Suppressor macrophage treated with lipopolysaccharide for 4 hours (primary cell): ENCODE measurements around the gene CCNG2.
A peak's percentile ranks its signal among the peaks of the same experiment; 100 is the strongest.

Source experiments
- DNase-seq: peaks from one replicate; pipeline ENCODE4 v3.0.0-alpha.2; 2020

CCNG2 gene, protein sequence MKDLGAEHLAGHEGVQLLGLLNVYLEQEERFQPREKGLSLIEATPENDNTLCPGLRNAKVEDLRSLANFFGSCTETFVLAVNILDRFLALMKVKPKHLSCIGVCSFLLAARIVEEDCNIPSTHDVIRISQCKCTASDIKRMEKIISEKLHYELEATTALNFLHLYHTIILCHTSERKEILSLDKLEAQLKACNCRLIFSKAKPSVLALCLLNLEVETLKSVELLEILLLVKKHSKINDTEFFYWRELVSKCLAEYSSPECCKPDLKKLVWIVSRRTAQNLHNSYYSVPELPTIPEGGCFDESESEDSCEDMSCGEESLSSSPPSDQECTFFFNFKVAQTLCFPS

DNA sequence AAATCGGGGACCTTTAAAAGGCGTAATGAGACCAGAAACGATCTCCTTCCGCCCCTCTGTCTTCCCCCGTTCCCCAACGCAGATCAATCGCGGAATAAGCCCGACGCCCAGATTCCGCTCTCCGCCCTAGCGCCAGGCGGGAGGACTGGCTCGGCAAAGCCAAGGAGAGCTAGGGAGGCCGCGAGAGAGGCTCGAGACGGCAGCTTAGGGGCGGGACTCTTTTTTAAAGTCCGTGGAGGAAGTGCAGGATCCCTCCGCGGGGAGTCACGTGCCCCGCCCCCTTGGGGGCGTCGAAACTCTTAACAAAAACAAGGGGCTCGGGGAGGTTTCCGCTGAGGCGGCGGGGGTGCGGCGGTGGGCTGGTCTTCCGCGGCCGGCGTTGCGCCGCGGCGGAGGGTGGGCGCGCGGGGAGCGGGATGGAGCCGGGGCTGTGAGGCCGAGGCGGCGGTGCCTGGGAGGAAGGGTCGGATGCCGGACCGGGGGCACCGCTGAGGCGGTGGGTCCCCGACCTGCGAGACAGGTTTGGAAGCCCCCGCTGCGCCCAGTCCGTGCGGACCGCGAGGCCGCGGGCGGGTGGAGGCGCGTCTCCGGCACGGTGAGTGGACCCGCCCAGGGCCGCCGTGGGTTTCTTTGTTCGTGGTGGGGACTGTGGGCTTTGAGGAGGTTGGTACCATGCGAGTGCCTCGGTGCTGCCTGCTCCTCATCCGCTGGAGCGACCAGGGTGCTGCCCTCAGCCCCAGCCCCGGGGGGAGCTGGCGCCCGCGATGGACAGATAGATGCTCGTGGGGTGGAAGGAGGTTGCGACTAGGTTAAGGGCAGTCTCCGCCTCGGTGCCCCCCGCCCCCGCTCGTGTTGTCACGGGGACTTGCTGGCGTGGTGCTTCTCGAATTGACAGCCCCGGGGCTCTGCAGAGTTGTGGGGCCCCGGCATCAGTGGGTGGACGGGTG is at the start of gene CCNG2:
TSS of gene CCNG2 (plus strand) at position 296 of the 947 bp plus-strand sequence. CDS start 1,326 bp downstream, outside the sequence.
- peak; percentile 89 for DNase-seq

DNA sequence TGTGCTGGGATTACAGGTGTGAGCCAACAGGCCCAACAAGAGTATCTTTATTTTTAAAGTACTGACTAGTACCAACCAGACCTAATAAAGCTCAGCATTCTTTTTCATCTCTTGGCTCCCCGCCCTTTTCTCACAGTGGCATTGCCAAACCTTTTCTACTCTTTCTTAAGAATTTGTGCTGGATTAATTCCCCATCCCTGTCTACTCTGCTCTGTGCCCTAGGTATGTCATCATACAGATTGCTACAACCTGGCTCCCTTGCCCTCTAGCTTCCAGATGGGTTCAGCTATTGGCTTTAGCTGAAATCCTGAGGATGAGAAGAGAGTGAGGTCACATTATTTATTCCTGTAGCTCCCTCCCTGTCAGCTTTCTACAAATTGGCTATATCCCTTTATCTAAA is 46.3 kb upstream of the CCNG2 start:
- no peak for DNase-seq

DNA sequence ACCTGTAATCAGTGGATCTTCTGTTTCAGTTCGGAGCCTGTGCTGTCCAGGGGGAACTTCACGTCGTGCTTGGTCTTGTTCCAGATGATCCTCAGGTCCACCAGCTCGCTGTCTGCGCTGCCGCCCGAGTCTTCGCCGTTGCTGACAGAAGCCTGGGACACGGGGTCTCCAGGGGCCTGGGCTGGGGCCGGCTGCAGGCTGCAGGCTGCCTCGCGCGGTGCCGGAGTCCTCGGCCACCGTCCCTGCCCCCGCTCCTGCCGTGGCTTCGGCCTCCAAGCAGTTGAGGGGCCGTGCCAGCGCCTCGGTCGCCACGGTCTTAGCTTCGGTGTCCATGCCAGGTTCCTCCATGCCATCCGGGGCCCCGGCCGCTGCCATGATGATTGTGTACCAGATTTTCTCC is 43.9 kb upstream of the CCNG2 start:
- no peak for DNase-seq

DNA sequence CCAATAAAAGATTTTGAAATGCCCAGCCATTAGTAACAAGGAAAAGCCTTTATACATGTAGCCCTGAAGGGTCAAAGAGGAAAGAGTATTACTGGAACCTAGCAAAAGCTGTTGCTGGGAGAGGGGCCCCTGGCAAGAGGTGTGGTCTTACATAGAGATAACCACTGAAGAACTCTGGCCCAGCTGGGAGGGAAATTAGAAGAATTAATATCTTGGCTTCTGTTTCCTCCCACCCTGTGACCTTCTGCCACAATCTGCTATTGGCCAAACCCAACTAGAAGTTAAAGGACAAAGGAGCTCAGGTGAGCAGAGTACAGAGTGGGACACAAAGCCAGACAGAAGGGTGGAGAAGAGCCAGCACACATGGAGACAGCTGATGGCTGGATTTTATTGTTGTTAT is 39.3 kb upstream of the CCNG2 start:
- no peak for DNase-seq

DNA sequence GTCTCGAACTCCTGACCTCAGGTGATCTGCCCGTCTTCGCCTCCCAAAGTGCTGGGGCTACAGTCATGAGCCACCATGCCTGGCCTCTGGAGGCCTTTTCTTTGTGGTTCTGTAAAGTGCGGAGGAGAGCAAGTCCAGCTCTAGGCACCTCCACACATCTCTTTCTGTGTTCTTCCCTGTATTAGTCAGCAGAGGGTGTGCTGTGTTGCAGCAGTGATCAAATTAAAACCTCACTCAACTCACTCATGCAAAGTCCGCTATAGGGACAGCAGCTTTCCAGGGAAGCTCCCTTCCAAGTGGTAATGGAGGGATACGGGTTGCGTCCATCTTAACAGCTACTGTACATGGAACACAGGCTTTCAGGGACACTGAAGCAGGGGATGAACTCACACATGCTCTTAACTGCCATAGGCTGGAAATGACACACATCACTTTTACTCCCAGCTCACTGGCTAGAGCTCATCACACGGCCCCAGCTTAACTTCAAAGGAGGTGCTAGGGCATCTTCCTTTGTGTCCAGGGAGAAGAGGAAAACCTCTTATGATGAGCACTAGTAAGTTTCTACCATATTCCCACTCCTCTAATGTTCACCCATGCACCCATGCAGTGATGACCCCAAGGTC is 36.0 kb upstream of the CCNG2 start:
- DNase-seq: no peak

DNA sequence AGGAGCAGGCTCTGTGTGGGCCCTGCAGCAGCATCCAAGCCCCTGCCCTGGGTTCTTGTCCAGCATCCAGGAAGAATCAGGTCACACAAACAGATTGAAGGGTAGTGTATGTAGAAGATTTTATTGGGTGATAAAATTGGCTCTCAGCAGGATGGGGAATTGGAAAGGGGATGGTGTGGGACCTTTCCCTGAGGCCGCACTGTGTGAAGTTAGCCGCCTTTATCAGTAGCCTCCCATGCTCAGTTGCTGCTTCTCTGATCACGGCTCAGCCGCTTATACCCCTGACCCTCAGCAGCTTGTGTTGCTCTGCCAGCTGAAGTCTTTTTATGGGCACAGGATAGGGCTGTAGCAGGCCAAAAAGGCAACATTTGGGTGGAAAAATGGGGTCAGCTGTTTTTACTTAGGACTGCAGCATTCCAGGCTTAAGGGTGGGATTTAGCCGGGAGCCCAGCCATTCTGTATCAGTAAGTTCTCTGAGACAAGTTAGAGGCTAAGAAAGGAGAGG is 35.2 kb upstream of the CCNG2 start:
- DNase-seq: no peak

DNA sequence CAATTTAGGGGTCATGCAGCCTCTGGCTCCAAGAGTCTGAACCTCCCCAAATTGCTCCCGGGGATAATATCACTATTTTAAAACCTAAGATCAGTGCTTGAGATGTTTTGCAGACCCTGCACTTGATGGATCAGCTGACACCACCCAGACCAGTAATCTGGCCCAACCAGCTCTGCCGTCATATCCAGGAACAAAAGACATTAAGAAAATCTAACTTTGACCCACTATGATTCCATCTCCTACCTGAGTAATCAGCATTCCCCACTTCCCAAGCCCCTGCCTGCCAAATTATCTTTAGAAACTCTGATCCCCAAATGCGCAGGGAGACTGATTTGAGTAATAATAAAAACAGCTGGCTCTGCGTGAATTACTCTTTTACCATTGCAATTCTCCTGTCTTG is 34.4 kb upstream of the CCNG2 start:
- no peak for DNase-seq

DNA sequence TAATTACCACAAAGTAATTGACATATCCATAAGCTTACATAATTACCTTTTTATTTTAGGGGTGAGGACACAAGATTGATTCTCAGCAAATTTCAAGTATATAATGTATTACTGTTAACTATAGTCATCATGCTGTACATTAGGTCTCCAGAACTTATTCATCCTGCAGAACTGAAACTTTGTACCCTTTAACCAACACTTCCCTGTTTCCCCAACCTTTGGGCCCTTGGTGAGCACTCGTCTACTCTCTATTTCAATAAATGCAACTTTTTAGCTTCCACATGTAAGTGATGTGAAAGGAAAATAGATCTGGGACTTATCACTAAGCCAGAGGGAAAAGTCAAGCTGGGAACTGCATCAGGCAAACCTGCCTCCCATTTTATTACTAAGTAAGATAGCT is 33.6 kb upstream of the CCNG2 start:
- peak; percentile 66 for DNase-seq

DNA sequence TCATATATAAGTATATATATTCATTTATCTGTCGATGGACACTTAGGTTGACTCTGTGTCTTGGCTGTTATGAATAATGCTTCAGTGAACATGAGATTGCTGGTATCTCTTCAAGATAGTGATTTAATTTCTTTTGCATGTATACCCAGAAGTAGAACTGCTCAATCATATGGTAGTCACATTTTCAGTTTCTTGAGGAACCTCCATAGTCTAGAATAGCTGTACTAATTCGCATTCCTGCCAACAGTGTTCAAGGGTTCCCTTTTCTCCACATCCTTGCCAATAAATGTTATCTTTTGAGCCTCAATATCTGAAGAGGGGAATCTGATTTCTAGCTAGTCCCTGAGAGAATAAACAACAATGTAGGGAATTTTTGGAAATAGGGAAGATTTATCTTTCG is 32.4 kb upstream of the CCNG2 start:
- peak; percentile 51 for DNase-seq

DNA sequence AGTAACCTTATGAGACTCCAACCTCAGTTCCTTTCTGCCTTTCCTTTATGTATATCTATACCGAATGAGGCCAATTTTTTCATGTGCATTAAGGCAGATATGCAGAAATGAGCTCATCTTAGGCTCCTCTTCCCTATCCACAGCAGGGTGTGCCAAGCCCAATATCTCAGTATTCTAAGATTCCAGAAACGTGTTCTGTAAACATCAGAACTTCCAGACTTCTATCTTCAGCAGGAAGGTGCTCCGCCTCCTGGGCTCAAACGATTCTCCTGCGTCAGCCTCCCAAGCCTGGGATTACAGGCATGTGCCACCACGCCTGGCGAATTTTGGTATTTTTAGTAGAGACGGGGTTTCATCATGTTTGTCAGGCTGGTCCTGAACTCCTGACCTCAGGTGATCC is 31.0 kb upstream of the CCNG2 start:
- no peak for DNase-seq

DNA sequence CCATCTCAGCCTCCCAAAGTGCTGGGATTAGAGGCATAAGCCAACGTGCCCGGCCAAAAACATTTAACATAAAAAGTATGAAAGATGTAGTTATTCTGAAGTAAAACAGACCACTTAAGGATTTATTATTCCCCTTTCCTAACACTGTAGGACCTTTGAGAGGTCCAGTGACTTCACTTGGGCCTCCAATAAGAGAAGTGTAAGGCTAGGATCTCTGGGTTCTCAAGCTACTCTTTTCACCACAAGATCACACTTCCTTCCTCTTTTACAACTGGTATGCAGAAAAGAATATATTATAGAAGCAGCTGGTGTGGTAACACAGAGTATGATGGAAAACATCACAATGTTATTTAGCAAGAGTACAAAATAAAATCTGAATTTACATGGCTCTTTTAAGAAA is 30.2 kb upstream of the CCNG2 start:
- peak; percentile 84 for DNase-seq

DNA sequence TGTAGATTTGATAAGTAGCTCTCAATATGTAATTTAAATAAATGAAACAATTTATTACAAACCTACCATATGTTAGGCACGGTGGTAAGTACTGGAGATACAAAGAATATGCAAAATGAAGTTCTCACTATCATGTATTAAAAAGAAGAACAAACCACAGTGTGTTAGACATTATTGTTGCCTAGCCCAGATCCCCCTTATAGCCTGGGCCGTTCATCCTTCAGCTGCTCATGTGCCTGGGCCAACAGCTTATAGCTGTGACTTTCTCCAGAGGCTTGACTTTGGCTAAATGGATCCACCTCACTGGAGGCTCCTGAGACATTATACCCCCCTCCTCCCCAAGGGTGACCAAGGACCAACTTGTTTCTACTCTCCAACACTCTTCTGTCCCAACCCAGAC is 29.8 kb upstream of the CCNG2 start:
- DNase-seq: no peak

DNA sequence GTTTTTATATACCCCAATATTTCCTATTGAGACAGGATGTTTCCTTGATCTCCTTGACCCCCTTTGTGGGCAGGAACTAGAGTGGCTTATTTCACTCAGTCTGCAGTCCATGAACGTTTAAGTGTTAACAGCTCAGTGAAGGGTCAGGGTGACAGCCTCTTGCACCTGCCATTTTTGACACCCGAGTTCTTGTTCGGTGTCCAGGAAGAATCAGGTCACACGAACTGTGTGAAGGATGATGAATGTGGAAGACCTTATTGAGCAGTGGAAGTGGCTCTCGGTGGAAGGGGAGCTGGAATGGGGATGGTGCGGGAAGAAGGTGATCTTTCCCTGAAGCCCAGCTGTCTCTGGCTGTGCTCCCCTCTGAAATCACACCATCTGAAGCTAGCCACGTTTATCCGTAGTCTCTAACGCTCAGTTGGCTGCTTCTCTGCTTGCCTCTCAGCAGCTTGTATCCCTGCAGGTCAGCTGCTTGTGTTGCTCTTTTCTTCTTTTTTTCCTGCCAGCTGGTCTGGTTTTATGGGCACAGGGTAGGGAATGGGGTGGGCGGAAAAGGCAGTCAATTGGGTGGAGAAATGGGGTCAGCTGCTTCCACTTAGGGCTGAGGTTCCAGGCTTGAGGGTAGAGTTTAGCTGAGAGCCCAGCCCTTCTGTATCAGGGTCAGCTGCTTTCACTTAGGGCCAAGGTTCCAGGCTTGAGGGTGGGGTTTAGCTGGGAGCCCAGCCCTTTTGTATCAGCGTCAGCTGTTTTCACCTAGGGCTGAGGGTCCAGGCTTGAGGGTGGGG is 29.0 kb upstream of the CCNG2 start:
- DNase-seq: no peak

DNA sequence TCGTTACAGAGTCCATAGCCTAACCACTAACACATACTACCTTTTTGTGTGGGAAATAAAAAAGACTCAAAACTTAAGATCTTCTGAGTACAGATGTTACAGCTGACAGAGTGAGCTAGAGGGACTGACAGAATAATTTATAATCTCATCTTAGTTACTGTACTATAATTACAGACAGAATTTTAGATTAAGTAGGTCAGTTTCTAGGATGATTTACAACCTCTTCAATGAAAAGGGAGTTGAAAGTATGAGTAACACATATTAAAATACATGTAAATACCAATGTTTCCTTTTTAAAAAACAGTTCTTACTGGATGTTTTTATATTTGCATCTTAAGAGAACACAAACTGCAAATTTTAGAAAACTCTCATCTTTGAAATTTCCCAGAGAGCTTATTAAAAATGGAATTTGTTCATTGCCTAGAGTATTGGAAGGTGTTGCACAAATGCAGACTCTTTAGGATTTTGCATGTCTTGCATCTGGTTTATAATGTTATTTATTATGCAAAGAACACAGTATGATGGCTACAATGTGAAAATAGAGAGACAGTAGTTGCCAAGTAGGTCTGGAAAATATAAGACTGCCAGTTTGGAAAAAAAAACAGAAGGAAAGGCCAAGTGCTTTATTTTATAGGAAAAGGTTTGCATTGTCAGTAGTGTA is 24.2 kb upstream of the CCNG2 start:
- no peak for DNase-seq

DNA sequence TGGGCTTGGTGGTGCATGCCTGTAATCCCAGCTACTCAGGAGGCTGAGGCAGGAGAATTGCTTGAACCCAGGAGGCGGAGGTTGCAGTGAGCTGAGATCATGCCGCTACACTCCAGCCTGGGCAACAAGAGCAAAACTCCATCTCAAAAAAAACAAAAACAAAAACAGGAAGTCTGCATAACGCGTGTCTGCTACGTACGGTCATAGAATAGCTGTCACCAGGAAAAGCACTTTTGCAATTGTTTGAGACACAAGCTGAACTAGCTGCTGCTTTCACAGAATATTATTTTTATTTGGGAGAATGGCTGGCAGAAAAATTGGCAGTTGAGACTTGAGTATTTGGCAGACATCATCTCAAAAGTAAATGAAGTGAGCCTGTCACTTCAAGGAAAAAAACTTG is 19.6 kb upstream of the CCNG2 start:
- peak; percentile 63 for DNase-seq

DNA sequence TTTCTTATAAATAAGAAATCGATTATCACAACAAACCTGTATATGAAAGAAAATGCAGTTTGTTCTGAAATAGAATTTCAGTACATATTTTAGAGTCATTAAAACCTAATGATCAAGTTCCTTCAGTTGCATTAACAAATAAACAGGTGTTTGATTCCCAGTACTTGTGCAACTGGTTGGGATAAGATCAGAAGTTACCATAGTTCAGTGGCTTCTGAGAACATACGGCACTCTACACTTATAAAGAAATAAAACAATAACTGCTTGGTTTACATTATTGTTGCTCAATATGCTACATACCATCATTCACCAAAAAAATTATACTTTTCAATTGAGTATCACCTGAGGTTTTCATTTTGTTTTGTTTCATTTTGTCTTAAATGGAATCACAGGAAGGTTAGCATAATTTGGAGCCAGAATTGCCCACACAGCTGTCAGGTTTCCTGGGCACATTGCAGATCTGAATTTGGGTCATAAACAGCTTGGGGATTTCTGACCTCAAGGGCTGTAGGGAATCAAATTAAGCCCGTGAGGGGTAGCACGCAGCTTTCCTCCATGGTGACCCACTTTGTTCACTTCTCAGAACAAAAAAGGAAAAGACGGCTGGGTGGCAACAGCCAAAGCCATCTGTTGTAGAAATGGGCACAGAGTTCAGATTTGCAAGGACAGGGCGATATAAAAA is 14.9 kb upstream of the CCNG2 start:
- no peak for DNase-seq

DNA sequence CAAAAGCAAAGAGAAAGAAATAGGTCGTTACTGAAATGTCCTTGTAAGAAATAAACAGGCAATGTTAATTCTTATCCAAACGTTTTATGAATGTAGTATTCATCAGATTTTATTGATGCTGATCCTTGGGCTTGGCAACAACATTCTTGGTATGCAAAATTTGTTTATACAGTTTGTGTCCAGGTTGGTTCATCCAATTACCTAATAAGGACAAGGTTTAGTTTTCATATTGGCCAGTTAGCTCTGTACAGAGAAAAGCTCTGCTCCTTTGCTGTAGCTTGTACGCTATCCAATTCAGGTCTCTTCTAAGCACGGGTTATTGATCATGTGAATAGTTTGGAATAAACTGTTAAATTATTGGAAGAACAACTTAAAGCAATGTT is 14.4 kb upstream of the CCNG2 start:
- no peak for DNase-seq

DNA sequence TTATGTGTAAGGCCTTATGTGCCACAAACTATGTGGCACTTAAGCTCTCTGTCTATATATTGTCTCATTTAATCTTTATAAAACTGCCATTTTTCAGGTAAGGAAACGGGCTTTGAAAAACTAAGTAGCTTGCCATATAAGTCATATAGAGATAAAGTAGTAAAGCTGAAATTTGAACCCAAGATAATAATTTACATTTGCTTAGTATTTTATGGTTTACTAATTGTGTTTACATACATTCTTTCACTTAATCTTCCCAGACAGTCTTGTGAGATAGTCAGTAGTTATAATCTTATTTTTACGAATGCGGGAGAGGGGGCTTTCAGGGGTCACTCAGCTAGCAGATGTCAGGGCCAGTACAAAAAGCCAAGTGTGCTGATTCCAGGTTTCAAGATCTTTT is 13.9 kb upstream of the CCNG2 start:
- no peak for DNase-seq

DNA sequence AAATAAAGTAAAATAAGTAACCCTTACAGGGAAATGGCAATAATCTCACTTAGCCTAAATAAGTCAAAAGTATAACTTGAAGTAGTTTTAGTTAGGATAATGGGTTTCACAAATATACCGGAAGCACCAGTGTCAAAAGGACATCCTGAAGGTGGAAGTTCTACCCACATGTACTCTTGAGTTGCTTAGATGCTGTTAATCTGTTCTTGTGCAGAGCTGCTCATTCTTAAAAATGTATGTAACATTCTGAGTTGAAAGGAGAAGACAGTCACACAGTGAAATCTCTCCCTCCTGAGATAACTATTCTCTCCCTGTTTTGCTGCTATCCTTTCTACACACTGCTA is 11.2 kb upstream of the CCNG2 start:
- no peak for DNase-seq

DNA sequence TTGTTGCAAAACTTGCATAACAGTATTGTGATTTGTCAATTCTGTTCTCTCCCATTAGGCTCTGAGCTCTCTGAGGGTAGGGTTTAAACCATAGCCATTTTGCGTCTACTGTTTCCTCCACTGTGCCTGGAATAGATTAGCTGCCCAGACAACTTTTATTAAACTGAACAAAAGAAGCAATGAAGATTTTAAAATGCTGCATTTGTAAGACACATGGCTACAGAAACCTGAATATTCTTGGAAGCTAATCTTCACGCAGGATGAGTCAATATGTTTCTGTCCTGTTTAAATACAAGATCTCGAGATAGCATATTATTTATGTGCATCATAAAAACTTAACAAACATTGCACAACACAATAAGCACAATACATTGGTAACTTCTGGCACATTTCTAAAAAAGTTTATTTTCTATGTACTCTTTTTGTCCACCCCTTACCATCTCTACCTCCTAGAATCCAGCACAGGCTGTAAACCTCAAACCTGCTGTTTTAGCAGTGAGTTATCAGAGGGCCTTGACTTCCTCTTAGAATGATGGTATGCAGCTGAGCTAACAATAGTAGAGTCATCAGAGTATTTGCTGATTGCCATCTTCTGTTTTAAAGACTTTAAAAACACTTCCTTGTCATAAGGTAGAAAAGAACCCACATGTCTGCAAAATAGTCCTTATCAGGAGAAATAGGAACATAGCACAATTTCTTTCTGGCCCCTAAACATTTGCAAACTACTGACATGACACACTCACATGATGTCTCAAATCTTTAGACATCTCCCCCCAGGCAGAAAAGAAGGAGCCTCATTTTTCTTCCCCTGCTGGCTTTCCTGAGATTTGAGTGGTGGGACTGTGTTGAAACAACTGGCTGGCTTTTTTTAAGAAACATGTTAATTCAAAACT is 10.6 kb upstream of the CCNG2 start:
- peak; percentile 31 for DNase-seq
